Subcutaneous adipose tissue (tissue), 4 donors: ENCODE results near the gene FNIP1. TPM values are rescaled to one million over a fixed set of nuclear protein-coding genes. Genes with fewer than 3 reads are reported as not detected.

Source experiments
- total RNA-seq, 4 donors: library from RNA; depleted of rRNA; stranded (reverse); fragments of >200 nt; gene quantifications; one replicate each; pipeline ENCODE4 v1.1.0, GENCODE V29; 2016
- TF ChIP-seq, protein P1 (sequence below): fragments of 450-650 bp; IDR thresholded peaks from one replicate; pipeline ENCODE4 v1.5.1; 2016; ENCODE audit warnings: low read depth, mild to moderate bottlenecking, control low read depth, antibody characterized with exemption, moderate library complexity

FNIP1 gene
- total RNA-seq, 4 donors from 2014 or later, result 47.3 to 90.8 (median 73.8) TPM

DNA sequence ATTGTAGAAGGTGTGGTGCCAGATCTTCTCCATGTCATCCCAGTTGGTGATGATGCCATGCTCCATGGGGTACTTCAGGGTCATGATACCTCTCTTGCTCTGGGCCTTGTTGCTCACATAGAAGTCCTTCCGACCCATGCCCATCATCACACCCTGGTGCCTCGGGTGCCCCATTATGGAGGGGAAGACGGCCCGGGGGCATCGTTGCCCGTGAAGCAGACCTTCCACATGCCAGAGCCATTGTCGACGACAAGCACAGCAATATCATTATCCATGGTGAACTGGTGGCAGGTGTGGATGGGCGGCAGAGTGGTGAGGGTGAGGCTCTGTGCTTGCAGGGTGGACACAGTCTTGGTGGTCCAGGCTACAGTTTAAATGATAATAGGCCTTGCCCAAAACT, 137.0 kb downstream of the FNIP1 start:
- TF ChIP-seq, protein P1, sequence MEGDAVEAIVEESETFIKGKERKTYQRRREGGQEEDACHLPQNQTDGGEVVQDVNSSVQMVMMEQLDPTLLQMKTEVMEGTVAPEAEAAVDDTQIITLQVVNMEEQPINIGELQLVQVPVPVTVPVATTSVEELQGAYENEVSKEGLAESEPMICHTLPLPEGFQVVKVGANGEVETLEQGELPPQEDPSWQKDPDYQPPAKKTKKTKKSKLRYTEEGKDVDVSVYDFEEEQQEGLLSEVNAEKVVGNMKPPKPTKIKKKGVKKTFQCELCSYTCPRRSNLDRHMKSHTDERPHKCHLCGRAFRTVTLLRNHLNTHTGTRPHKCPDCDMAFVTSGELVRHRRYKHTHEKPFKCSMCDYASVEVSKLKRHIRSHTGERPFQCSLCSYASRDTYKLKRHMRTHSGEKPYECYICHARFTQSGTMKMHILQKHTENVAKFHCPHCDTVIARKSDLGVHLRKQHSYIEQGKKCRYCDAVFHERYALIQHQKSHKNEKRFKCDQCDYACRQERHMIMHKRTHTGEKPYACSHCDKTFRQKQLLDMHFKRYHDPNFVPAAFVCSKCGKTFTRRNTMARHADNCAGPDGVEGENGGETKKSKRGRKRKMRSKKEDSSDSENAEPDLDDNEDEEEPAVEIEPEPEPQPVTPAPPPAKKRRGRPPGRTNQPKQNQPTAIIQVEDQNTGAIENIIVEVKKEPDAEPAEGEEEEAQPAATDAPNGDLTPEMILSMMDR, result no peak

DNA sequence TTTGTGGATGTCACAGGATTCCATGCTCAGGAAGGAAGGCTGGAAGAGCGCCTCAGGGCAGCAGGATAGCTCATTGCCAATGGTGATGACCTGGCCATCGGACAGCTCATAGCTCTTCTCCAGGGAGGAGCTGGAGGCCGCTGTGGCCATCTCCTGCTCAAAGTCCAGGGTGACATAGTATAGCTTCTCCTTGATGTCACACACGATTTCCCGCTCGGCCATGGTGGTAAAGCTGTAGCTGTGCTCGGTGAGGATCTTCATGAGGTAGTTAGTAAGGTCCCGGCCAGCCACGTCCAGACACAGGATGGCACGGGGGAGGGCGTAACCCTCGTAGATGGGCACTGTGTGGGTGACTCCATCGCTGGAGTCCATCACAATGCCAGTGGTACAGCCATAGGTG, 137.5 kb downstream of the FNIP1 start:
- TF ChIP-seq, protein P1, result no peak

DNA sequence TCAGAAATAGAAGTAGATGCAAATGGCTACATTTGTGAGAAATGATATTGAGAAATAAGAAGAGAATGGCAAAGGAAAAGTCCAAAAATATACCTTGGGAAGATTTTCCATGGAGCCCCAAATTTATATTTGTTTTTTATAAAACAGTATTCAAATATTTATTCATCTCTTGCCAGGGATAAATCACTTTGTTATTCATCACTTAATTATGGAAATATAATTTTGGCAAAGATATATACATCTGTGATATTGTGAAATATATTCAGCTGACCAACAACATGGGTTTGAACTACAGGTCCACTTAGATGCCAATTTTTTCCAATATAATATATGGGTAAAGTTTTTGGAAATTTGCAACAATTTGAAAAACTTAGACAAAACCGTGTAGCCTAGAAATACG, 142.0 kb downstream of the FNIP1 start:
- TF ChIP-seq, protein P1, result no peak

DNA sequence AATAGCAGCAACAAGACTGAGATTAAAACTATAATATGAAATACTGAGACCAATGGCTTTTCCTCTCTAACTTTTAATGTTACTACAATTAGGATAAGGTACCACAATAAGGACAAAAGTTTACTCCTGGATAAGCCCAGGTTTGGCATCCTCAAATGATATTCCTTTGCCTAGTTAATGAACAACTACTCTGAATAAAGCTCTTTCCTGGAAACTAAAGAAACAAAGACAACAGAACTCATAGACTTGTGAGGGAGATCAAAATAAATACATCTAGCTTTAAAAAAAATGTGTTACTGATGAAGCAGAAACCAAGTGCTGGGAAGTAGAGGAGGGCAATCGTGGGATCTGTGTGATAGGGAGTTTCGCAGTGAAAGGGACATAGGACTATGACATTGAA, 142.5 kb downstream of the FNIP1 start:
- TF ChIP-seq, protein P1, result no peak

DNA sequence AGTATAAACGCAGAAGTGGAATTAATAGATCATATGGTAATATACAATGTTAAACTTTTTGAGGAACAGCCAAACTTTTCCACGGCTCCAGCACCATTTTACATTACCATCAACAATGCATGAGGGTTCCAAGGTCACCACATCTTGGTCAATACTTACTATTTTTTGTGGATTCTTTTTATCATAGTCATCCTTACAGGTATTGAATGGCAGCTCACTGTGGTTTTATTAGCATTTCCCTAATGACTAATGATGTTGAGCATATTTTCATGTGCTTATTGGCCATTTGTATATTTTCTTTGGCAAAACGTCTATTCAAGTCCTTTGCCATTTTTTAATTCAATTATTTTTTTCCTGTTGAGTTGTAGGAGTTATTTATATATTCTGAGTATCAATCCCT, 147.7 kb downstream of the FNIP1 start:
- TF ChIP-seq, protein P1, result no peak

DNA sequence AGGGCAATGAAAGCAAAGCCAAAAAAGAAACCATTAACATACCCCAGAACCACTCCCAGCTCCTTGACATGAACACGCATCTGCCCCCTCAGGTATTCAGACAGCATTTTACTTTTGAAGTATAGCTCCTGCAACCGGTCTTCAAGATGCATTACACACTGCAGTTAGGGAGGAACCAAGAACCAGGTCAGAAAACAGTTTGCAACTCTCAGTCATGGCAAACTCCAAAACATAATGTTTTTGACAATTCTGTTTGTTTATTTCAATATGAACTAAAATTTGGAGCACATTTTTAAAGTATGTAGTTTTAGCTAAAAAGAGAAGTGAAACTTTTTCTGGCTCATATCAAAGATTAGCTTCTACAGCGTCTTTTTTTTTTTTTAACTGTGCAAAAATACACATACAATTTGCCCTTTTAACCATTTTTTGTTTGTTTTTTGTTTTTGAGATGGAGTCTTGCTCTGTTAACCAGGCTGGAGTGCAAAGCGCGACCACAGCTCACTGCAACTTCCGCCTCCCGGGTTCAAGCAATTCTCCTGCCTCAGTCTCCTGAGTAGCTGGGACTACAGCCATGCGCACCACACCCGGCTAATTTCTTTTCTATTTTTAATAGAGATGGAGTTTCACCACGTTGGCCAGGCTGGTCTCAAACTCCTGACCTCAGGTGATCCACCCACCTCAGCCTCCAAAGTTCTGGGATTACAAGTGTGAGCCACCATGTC, 149.6 kb downstream of the FNIP1 start:
- TF ChIP-seq, protein P1, result no peak

DNA sequence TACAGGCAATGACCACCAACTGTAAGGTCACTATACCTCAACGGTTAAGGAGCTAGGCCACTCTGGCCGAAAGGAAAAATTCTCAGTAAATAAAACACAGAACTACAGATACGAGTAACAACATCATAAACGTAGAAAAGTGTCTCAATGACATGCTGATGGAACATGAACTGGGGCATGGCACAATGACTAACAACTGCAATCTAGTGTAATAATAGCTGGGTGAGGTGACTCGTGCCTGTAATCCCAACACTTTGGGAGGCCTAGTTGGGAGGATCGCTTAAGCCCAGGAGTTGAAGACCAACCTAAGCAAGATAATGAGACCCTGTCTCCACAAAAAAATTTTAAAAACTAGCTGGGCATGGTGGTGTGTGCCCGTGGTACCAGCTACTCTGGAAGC, 152.0 kb downstream of the FNIP1 start:
- TF ChIP-seq, protein P1, result no peak
